Endothelial cell of umbilical vein (primary cell): Measurements from ENCODE around the gene NFATC2IP. TPM values are rescaled to one million over a fixed set of nuclear protein-coding genes. Genes with fewer than 3 reads are reported as not detected.

Experiments
- BruUV-seq: library from RNA; stranded (reverse); fragments of 400-500 nt; replicated peaks from 2 replicates; lab custom pipeline; 2021; lab: Mats Ljungman, UMichigan
- CTCF ChIA-PET: fragments of 300-600, 350-600 bp; sonication (Branson Sonifier 250); formaldehyde crosslinking; loops from one replicate; lab custom pipeline; 2021; ENCODE audit warnings: antibody characterized with exemption, inconsistent platforms; lab: Charles Lee
- POLR2A ChIA-PET: fragments of 300-600, 350-600 bp; sonication (Branson Sonifier 250); formaldehyde crosslinking; loops from one replicate; lab custom pipeline; 2021; ENCODE audit warnings: antibody characterized with exemption, inconsistent platforms; lab: Charles Lee
- DNase-seq: peaks from one replicate; pipeline ENCODE4 v3.0.0-alpha.2; 2011; ENCODE audit warnings: low read depth, low spot score
- FAIRE-seq: peaks from 2 replicates; lab custom pipeline; 2011; peaks lifted over from hg19 to GRCh38; lab: Jason Lieb, UNC
- H2AFZ ChIP-seq: 2 replicates; pipeline ENCODE4 v1.6.0; 2012; ENCODE audit warnings: low read depth, low read length, control low read depth, inconsistent platforms
- H3K27ac ChIP-seq: 2 replicates; pipeline ENCODE4 v1.5.1; 2011; ENCODE audit warnings: low read depth, mild to moderate bottlenecking, control low read depth, low read length, moderate library complexity; ENCODE audit not compliant: insufficient read depth
- H3K27me3 ChIP-seq, 2 experiments: 2 replicates each; pipeline versions ENCODE4 v1.6.0 to v1.6.1; 2011; ENCODE audit warnings: low read length in 2 of 2, mixed read lengths in 1 of 2; ENCODE audit not compliant: control insufficient read depth in 2 of 2, insufficient read depth in 2 of 2
- H3K36me3 ChIP-seq, 2 experiments: 2 replicates in 1 of 2; 3 replicates in 1 of 2; pipeline ENCODE4 v1.5.1; 2011; ENCODE audit warnings: low read length in 2 of 2, mild to moderate bottlenecking in 1 of 2, moderate library complexity in 1 of 2; ENCODE audit not compliant: control insufficient read depth in 2 of 2, insufficient read depth in 2 of 2; ENCODE audit errors: extremely low read depth in 1 of 2
- H3K4me1 ChIP-seq: 3 replicates; pipeline ENCODE4 v1.5.1; 2011; ENCODE audit warnings: mild to moderate bottlenecking, low read length; ENCODE audit not compliant: control insufficient read depth, insufficient read depth; ENCODE audit errors: extremely low read depth
- H3K4me2 ChIP-seq: 2 replicates; pipeline ENCODE4 v1.6.1; 2011; ENCODE audit warnings: low read length, control low read depth, mixed read lengths; ENCODE audit not compliant: insufficient read depth
- H3K4me3 ChIP-seq, 3 experiments: fragments of 200-600 bp in 1 of 3; sonication (generic), shearing (Covaris generic) in 1 of 3; replicated peaks in 1 of 3; 2 replicates each; pipeline ENCODE4 v1.5.1; 2011 to 2016; ENCODE audit warnings: control low read depth in 3 of 3, low read length in 3 of 3, mild to moderate bottlenecking in 2 of 3, inconsistent platforms in 1 of 3, low read depth in 1 of 3, moderate library complexity in 1 of 3; ENCODE audit not compliant: insufficient read depth in 1 of 3
- H3K79me2 ChIP-seq: 2 replicates; pipeline ENCODE4 v1.6.0; 2012; ENCODE audit warnings: low read length, inconsistent platforms; ENCODE audit not compliant: control insufficient read depth, insufficient read depth
- H3K9ac ChIP-seq: replicated peaks from 2 replicates; pipeline ENCODE3; 2011; ENCODE audit warnings: low read length, control low read depth; ENCODE audit not compliant: insufficient read depth; ENCODE audit errors: extremely low read depth
- H3K9me1 ChIP-seq: replicated peaks from 3 replicates; pipeline ENCODE4 v1.6.0; 2011; ENCODE audit warnings: mild to moderate bottlenecking, low read length; ENCODE audit not compliant: control insufficient read depth, insufficient read depth; ENCODE audit errors: extremely low read depth
- H3K9me3 ChIP-seq: replicated peaks from 2 replicates; pipeline ENCODE4 v1.5.1; 2012; ENCODE audit warnings: low read length, inconsistent platforms; ENCODE audit not compliant: control insufficient read depth, insufficient read depth
- H4K20me1 ChIP-seq: replicated peaks from 2 replicates; pipeline ENCODE3; 2011; ENCODE audit warnings: mild to moderate bottlenecking, low read length; ENCODE audit not compliant: control insufficient read depth, insufficient read depth; ENCODE audit errors: extremely low read depth
- CTCF ChIP-seq, 2 donors: IDR thresholded peaks; 1 replicate in 1 of 2; 2 replicates in 1 of 2; pipeline ENCODE4 v1.5.1; 2011; ENCODE audit warnings: low read length in 2 of 2, mild to moderate bottlenecking in 2 of 2, moderate library complexity in 2 of 2, control low read depth in 1 of 2, inconsistent platforms in 1 of 2, low read depth in 1 of 2; ENCODE audit not compliant: insufficient read depth in 1 of 2; ENCODE audit errors: extremely low read depth in 1 of 2
- EZH2 ChIP-seq: IDR thresholded peaks from 2 replicates; pipeline ENCODE4 v1.6.1; 2012; ENCODE audit warnings: borderline replicate concordance, low read depth, mild to moderate bottlenecking, moderate library complexity, low read length, inconsistent platforms; ENCODE audit not compliant: severe bottlenecking
- FOS ChIP-seq: IDR thresholded peaks from 2 replicates; pipeline ENCODE4 v1.6.1; 2011; ENCODE audit warnings: mild to moderate bottlenecking, low read length, moderate library complexity, borderline replicate concordance; ENCODE audit not compliant: insufficient read depth
- GATA2 ChIP-seq: IDR thresholded peaks from 2 replicates; pipeline ENCODE4 v1.7.0; 2011; ENCODE audit warnings: low read depth, mild to moderate bottlenecking, moderate library complexity, mixed read lengths, low read length; ENCODE audit not compliant: insufficient read length, insufficient read depth
- JUN ChIP-seq: IDR thresholded peaks from 2 replicates; pipeline ENCODE4 v1.6.1; 2011; ENCODE audit warnings: borderline replicate concordance, low read depth; ENCODE audit not compliant: insufficient read length, insufficient read depth
- MAX ChIP-seq: IDR thresholded peaks from 2 replicates; pipeline ENCODE4 v1.6.1; 2011; ENCODE audit not compliant: insufficient read depth, insufficient read length
- MYC ChIP-seq: IDR thresholded peaks from one replicate; pipeline ENCODE4 v1.6.1; 2011; ENCODE audit warnings: mild to moderate bottlenecking, low read depth, low read length
- POLR2A ChIP-seq: IDR thresholded peaks from 2 replicates; pipeline ENCODE4 v1.6.1; 2012; ENCODE audit warnings: low read depth, mild to moderate bottlenecking, control low read depth, low read length
- POLR2AphosphoS5 ChIP-seq: IDR thresholded peaks from 2 replicates; pipeline ENCODE4 v1.6.1; 2012; ENCODE audit warnings: low read depth, mild to moderate bottlenecking, control low read depth, low read length, moderate library complexity; ENCODE audit not compliant: insufficient read depth
- dilution Hi-C: fragments of 300-500 bp; cut with MboI; formaldehyde crosslinking; loops from one replicate; pipeline ENCODE4 v1.15.0; 2019; ENCODE audit warnings: low sequenced_read_pairs; ENCODE audit not compliant: extremely low pct_ligation_motif_present
- intact Hi-C: fragments of 100-400 bp; cut with micrococcal nuclease; formaldehyde crosslinking; loops from one replicate; pipeline ENCODE4 v1.10.0; 2022
- polyA plus RNA-seq, 4 experiments: library from polyadenylated mRNA; depleted of rRNA in 3 of 4; stranded (reverse) in 3 of 4; unstranded in 1 of 4; fragments of >200 nt; gene quantifications; 2 replicates each; pipeline versions ENCODE4 v1.2.1 to v1.2.3, GENCODE V29; 2011 to 2012; ENCODE audit warnings: missing spikeins in 1 of 4
- total RNA-seq: library from RNA; stranded (reverse); gene quantifications from 2 replicates; pipeline ENCODE4 v1.2.3, GENCODE V29; 2021

NFATC2IP gene
- total and polyA plus RNA-seq, 2 donors (not counting 3 experiments of a cell fraction or from before 2014, with no cell fraction given) = 64.1 to 69.6 TPM

GRCh38 chr16:28904828-28905227 is 45.9 kb upstream of the NFATC2IP start:
- TF ChIP-seq JUN (no peak), EZH2 (no peak), FOS (no peak), GATA2 (no peak), MYC (no peak), MAX (no peak), POLR2A (no peak), CTCF (IDR thresholded peaks at IDR 0.05; ENCODE audit: extremely low read depth in 1 of 2, insufficient read depth in 1 of 2, low read depth in 1 of 2, low read length in 2 of 2) (no peak), POLR2AphosphoS5 (no peak)
- BruUV-seq = no TSS peak
- Histone ChIP-seq H3K27me3 (no peaks in the 10 kb centered on the region), H3K9ac (no peak overlapping the region), H3K27ac (no peak overlapping the region), H3K79me2 (no peaks in the 10 kb centered on the region), H2AFZ (no peak overlapping the region), H3K9me3 (no peaks in the 10 kb centered on the region), H3K4me2 (no peak overlapping the region), H3K36me3 (peaks cover 0 to 12% of the 10 kb centered on the region in 2 experiments), H3K9me1 (no peaks in the 10 kb centered on the region), H3K4me1 (no peaks in the 10 kb centered on the region), H3K4me3 (no peak overlapping the region), H4K20me1 (no peaks in the 10 kb centered on the region)
- ChIA-PET CTCF (no interaction called here), POLR2A (no interaction called here)
- dilution Hi-C loops = no loop called here
- intact Hi-C loops = no loop called here
- DNase-seq = no peak
- no peak for FAIRE-seq
